Subcutaneous abdominal adipose tissue (tissue), 5 donors: Measurements from ENCODE around the gene NIM1K.

Experiments used
- H3K27ac ChIP-seq: one replicate; pipeline ENCODE4 v1.7.0; 2013; ENCODE audit warnings: low read depth, mild to moderate bottlenecking, inconsistent platforms, low read length, moderate library complexity
- H3K27me3 ChIP-seq, 5 donors: one replicate each; pipeline ENCODE4 v1.7.0; 2013; ENCODE audit warnings: low read length in 5 of 5, inconsistent platforms in 1 of 5; ENCODE audit not compliant: control insufficient read depth in 5 of 5, insufficient read depth in 4 of 5
- H3K36me3 ChIP-seq, 5 donors: one replicate each; pipeline ENCODE4 v1.7.0; 2013; ENCODE audit warnings: low read length in 5 of 5; ENCODE audit not compliant: control insufficient read depth in 5 of 5, insufficient read depth in 5 of 5
- H3K4me1 ChIP-seq, 5 donors: one replicate each; pipeline ENCODE4 v1.7.0; 2013; ENCODE audit warnings: low read length in 5 of 5, mild to moderate bottlenecking in 3 of 5, moderate library complexity in 1 of 5; ENCODE audit not compliant: control insufficient read depth in 5 of 5, insufficient read depth in 5 of 5
- H3K4me3 ChIP-seq, 5 donors: one replicate each; pipeline ENCODE4 v1.7.0; 2013; ENCODE audit warnings: low read length in 5 of 5, low read depth in 1 of 5
- H3K9ac ChIP-seq, 5 donors: one replicate each; pipeline ENCODE4 v1.7.0; 2013; ENCODE audit warnings: low read length in 5 of 5, mild to moderate bottlenecking in 4 of 5, moderate library complexity in 3 of 5
- H3K9me3 ChIP-seq, 5 donors: one replicate each; pipeline ENCODE4 v1.7.0; 2013; ENCODE audit warnings: low read length in 5 of 5; ENCODE audit not compliant: control insufficient read depth in 5 of 5
- donor health status: healthy.
- donor health status: healthy.
- donor health status: healthy.
- donor health status: healthy.
- donor health status: healthy.

NIM1K gene

GRCh38 chr5:43270645-43271044, 78.6 kb downstream of the NIM1K start:
- no peaks in the 10 kb centered on the region for H3K27me3 ChIP-seq
- H3K4me3 ChIP-seq, result no peak overlapping the region
- H3K9me3 ChIP-seq, result peaks cover 0 to 3% (median 0%) of the 10 kb centered on the region in 5 donors
- no peaks in the 10 kb centered on the region for H3K36me3 ChIP-seq
- no peak overlapping the region for H3K9ac ChIP-seq
- H3K4me1 ChIP-seq, result peaks cover 0 to 3% (median 0%) of the 10 kb centered on the region in 5 donors
- no peak overlapping the region for H3K27ac ChIP-seq

GRCh38 chr5:43273552-43273951, 81.5 kb downstream of the NIM1K start:
- Histone ChIP-seq H3K9ac (no peak overlapping the region), H3K27ac (no peak overlapping the region), H3K36me3 (no peaks in the 10 kb centered on the region), H3K27me3 (no peaks in the 10 kb centered on the region), H3K9me3 (no peaks in the 10 kb centered on the region), H3K4me3 (no peak overlapping the region), H3K4me1 (peaks cover 0 to 11% (median 2%) of the 10 kb centered on the region in 5 donors)

- Histone ChIP-seq H3K9me3 (no peaks in the 10 kb centered on the region), H3K4me3 (no peak overlapping the region), H3K27ac (no peak overlapping the region), H3K9ac (no peak overlapping the region), H3K4me1 (peaks cover 0 to 16% (median 2%) of the 10 kb centered on the region in 5 donors), H3K27me3 (no peaks in the 10 kb centered on the region), H3K36me3 (no peaks in the 10 kb centered on the region)
These were observed 82.5 kb downstream of the NIM1K start for GRCh38 chr5:43274435-43275114.

- Histone ChIP-seq H3K27ac (no peak overlapping the region), H3K9ac (no peak overlapping the region), H3K4me1 (peaks cover 0 to 19% (median 2%) of the 10 kb centered on the region in 5 donors), H3K36me3 (no peaks in the 10 kb centered on the region), H3K27me3 (no peaks in the 10 kb centered on the region), H3K9me3 (no peaks in the 10 kb centered on the region), H3K4me3 (no peak overlapping the region)
These were observed 83.4 kb downstream of the NIM1K start for GRCh38 chr5:43275391-43275790.

GRCh38 chr5:43279548-43280274, 87.7 kb downstream of the NIM1K start:
- Histone ChIP-seq H3K36me3 (no peaks in the 10 kb centered on the region), H3K27me3 (no peaks in the 10 kb centered on the region), H3K4me1 (peaks cover 0 to 19% (median 0%) of the 10 kb centered on the region in 5 donors), H3K9ac (no peak overlapping the region), H3K4me3 (no peak overlapping the region), H3K9me3 (no peaks in the 10 kb centered on the region), H3K27ac (no peak overlapping the region)

- Histone ChIP-seq H3K9ac (no peak overlapping the region), H3K27me3 (no peaks in the 10 kb centered on the region), H3K9me3 (no peaks in the 10 kb centered on the region), H3K4me1 (peaks cover 0 to 18% (median 0%) of the 10 kb centered on the region in 5 donors), H3K27ac (no peak overlapping the region), H3K4me3 (no peak overlapping the region), H3K36me3 (peaks cover 0 to 8% (median 6%) of the 10 kb centered on the region in 5 donors)
These were observed 90.0 kb downstream of the NIM1K start for GRCh38 chr5:43281840-43282658.

GRCh38 chr5:43286623-43287022, 94.6 kb downstream of the NIM1K start:
- Histone ChIP-seq H3K36me3 (peaks cover 4 to 25% (median 20%) of the 10 kb centered on the region in 5 donors), H3K4me3 (no peak overlapping the region), H3K27ac (no peak overlapping the region), H3K9ac (no peak overlapping the region), H3K27me3 (no peaks in the 10 kb centered on the region), H3K9me3 (no peaks in the 10 kb centered on the region), H3K4me1 (peaks cover 0 to 14% (median 4%) of the 10 kb centered on the region in 5 donors)

- no peaks in the 10 kb centered on the region for H3K9me3 ChIP-seq
- H3K36me3 ChIP-seq, result peaks cover 9 to 31% (median 28%) of the 10 kb centered on the region in 5 donors
- H3K27ac ChIP-seq, result no peak overlapping the region
- H3K4me1 ChIP-seq, result peaks cover 0 to 14% (median 4%) of the 10 kb centered on the region in 5 donors
- H3K9ac ChIP-seq, result no peak overlapping the region
- no peak overlapping the region for H3K4me3 ChIP-seq
- no peaks in the 10 kb centered on the region for H3K27me3 ChIP-seq
These were observed 95.5 kb downstream of the NIM1K start for GRCh38 chr5:43287493-43287892.

GRCh38 chr5:43288269-43288831, 96.3 kb downstream of the NIM1K start:
- no peak overlapping the region for H3K9ac ChIP-seq
- H3K4me3 ChIP-seq, result no peak overlapping the region
- no peaks in the 10 kb centered on the region for H3K27me3 ChIP-seq
- H3K9me3 ChIP-seq, result no peaks in the 10 kb centered on the region
- peaks cover 13 to 37% (median 34%) of the 10 kb centered on the region in 5 donors for H3K36me3 ChIP-seq
- peaks cover 0 to 14% (median 4%) of the 10 kb centered on the region in 5 donors for H3K4me1 ChIP-seq
- no peak overlapping the region for H3K27ac ChIP-seq
